Measurements from ENCODE around the gene PLOD2. TPM values are rescaled to one million over a fixed set of nuclear protein-coding genes. Genes with fewer than 3 reads are reported as not detected.

Gene PLOD2
- total RNA-seq, 4 donors from 2014 or later: 17.2 to 27.6 (median 19.5) TPM

- peaks cover 0 to 27% (median 2%) of the 10 kb centered on the region in 4 donors for H3K4me1 ChIP-seq
- no peak for DNase-seq (ENCODE audit: low spot score in 2 of 2)
- TF ChIP-seq EP300 (IDR thresholded peaks at IDR 0.05) (no peak), CTCF (IDR thresholded peaks at IDR 0.05) (no peak), POLR2A (IDR thresholded peaks at IDR 0.05) (no peak)
- H3K36me3 ChIP-seq: no peaks in the 10 kb centered on the region
- H3K9me3 ChIP-seq: no peaks in the 10 kb centered on the region
- peak overlapping the region in 2 of 4 donors; percentile 38 to 60 for H3K27ac ChIP-seq
- no peaks in the 10 kb centered on the region for H3K27me3 ChIP-seq
- H3K4me3 ChIP-seq: no peak overlapping the region
Observed at GRCh38 chr3:146164506-146164905, 3.5 kb upstream of the PLOD2 start.

- Histone ChIP-seq H3K36me3 (no peaks in the 10 kb centered on the region), H3K9me3 (no peaks in the 10 kb centered on the region), H3K27ac (peak overlapping the region in 1 of 4 donors; percentile 23), H3K4me1 (peaks cover 0 to 31% (median 2%) of the 10 kb centered on the region in 4 donors), H3K27me3 (no peaks in the 10 kb centered on the region), H3K4me3 (no peak overlapping the region)
- no peak for DNase-seq (ENCODE audit: low spot score in 2 of 2)
- TF ChIP-seq EP300 (IDR thresholded peaks at IDR 0.05) (no peak), CTCF (IDR thresholded peaks at IDR 0.05) (no peak), POLR2A (IDR thresholded peaks at IDR 0.05) (no peak)
Observed at GRCh38 chr3:146164071-146164470, 3.1 kb upstream of the PLOD2 start.

DNA sequence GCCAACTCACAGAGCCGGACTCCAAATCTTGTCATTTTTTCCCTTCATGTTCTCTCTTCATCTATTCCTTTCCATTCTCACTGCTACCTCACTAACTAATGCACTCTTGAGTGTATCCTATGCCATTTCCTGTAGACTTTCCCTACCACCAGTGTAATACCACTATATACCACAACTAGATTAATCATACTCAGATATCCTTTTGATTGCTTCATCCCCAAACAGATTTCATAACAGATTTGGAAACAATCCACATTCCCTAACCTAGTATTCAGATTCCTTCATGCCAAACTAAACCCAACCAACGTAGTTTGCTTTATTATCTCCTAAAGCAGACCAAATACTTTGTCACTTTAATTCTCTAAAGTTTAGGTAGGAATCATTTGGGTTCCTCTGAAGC is 2.6 kb upstream of the PLOD2 start:
- Histone ChIP-seq H3K9me3 (no peaks in the 10 kb centered on the region), H3K36me3 (no peaks in the 10 kb centered on the region), H3K27me3 (no peaks in the 10 kb centered on the region), H3K4me1 (peaks cover 0 to 36% (median 2%) of the 10 kb centered on the region in 4 donors), H3K27ac (peak overlapping the region in 1 of 4 donors; percentile 36), H3K4me3 (no peak overlapping the region)
- peak in 3 of 5 experiments; percentile 5 to 62 (median 52) for TF ChIP-seq CTCF (IDR thresholded peaks at IDR 0.05)
- TF ChIP-seq EP300 (IDR thresholded peaks at IDR 0.05): peak in 1 of 2 donors; percentile 68
- TF ChIP-seq POLR2A (IDR thresholded peaks at IDR 0.05): no peak
- WGBS, 2 donors: 63 to 66% methylated on average over 2 of the region's 2 CpGs
- DNase-seq (ENCODE audit: low spot score in 2 of 2): no peak

GRCh38 chr3:146162561-146162960 is 1.6 kb upstream of the PLOD2 start:
- no peak overlapping the region for H3K4me3 ChIP-seq
- TF ChIP-seq EP300 (IDR thresholded peaks at IDR 0.05) (no peak), POLR2A (IDR thresholded peaks at IDR 0.05) (no peak), CTCF (IDR thresholded peaks at IDR 0.05) (no peak)
- no peaks in the 10 kb centered on the region for H3K27me3 ChIP-seq
- H3K4me1 ChIP-seq: peaks cover 0 to 46% (median 2%) of the 10 kb centered on the region in 4 donors
- H3K27ac ChIP-seq: peak overlapping the region in 2 of 4 donors; percentile 8 to 96
- no peak for DNase-seq (ENCODE audit: low spot score in 2 of 2)
- H3K36me3 ChIP-seq: no peaks in the 10 kb centered on the region
- WGBS, 2 donors: 73 to 95% methylated on average over 2 of the region's 2 CpGs
- no peaks in the 10 kb centered on the region for H3K9me3 ChIP-seq

- H3K4me1 ChIP-seq: peaks cover 0 to 51% (median 3%) of the 10 kb centered on the region in 4 donors
- WGBS, 2 donors: 2 to 4% methylated on average over 15 of the region's 15 CpGs
- peak in 1 of 2 donors; percentile 58 for DNase-seq (ENCODE audit: low spot score in 2 of 2)
- peak overlapping the region; percentile 85 to 96 (median 92) for H3K27ac ChIP-seq
- H3K36me3 ChIP-seq: no peaks in the 10 kb centered on the region
- no peak for TF ChIP-seq EP300 (IDR thresholded peaks at IDR 0.05)
- no peak for TF ChIP-seq POLR2A (IDR thresholded peaks at IDR 0.05)
- TF ChIP-seq CTCF (IDR thresholded peaks at IDR 0.05): no peak
- H3K9me3 ChIP-seq: no peaks in the 10 kb centered on the region
- no peaks in the 10 kb centered on the region for H3K27me3 ChIP-seq
- peak overlapping the region; percentile 71 to 81 (median 76) for H3K4me3 ChIP-seq
Observed at GRCh38 chr3:146161663-146162002, 649 bp upstream of the PLOD2 start.

Data from tibial nerve (tissue), 4 donors.